HG03575 (cell line): ENCODE data around the gene RSPH9.

Experiments used
- ATAC-seq: cut with Tn5 transposase; IDR thresholded peaks from one replicate; pipeline ENCODE4 v1.9.1; 2021; ENCODE audit not compliant: unreplicated experiment, insufficient number of reproducible peaks, low FRiP score; ENCODE audit errors: extremely low read depth

RSPH9 gene

GRCh38 chr6:43644940-43645612 is at the start of gene RSPH9:
TSS of gene RSPH9 (plus strand) at chr6:43645036. CDS start at chr6:43645099, 63 bp downstream.
- no peak for ATAC-seq

- no peak for ATAC-seq
These were observed 44.2 kb upstream of the RSPH9 start for GRCh38 chr6:43600595-43600994.

- ATAC-seq = no peak
These were observed 40.7 kb upstream of the RSPH9 start for GRCh38 chr6:43604174-43604573.

- no peak for ATAC-seq
These were observed 38.8 kb upstream of the RSPH9 start for GRCh38 chr6:43606019-43606418.

GRCh38 chr6:43608310-43608763 is 36.5 kb upstream of the RSPH9 start:
- no peak for ATAC-seq

GRCh38 chr6:43608807-43609206 is 36.0 kb upstream of the RSPH9 start:
- no peak for ATAC-seq

GRCh38 chr6:43609402-43609801 is 35.4 kb upstream of the RSPH9 start:
- no peak for ATAC-seq

- ATAC-seq = no peak
These were observed 34.4 kb upstream of the RSPH9 start for GRCh38 chr6:43610431-43610830.

GRCh38 chr6:43613721-43614395 is 31.0 kb upstream of the RSPH9 start:
- no peak for ATAC-seq

- no peak for ATAC-seq
These were observed 30.5 kb upstream of the RSPH9 start for GRCh38 chr6:43614396-43614730.

GRCh38 chr6:43616725-43617472 is 27.9 kb upstream of the RSPH9 start:
- ATAC-seq = no peak

- no peak for ATAC-seq
These were observed 23.6 kb upstream of the RSPH9 start for GRCh38 chr6:43621078-43621835.

- no peak for ATAC-seq
These were observed 23.0 kb upstream of the RSPH9 start for GRCh38 chr6:43621836-43622180.

GRCh38 chr6:43622541-43622940 is 22.3 kb upstream of the RSPH9 start:
- no peak for ATAC-seq

- no peak for ATAC-seq
These were observed 20.7 kb upstream of the RSPH9 start for GRCh38 chr6:43623880-43624785.

- ATAC-seq = no peak
These were observed 20.0 kb upstream of the RSPH9 start for GRCh38 chr6:43624786-43625288.

GRCh38 chr6:43625393-43625992 is 19.3 kb upstream of the RSPH9 start:
- no peak for ATAC-seq
